GM12891 (cell line): Measurements from ENCODE around the gene ARPC2.

Source experiments
- PAX5 ChIP-seq: IDR thresholded peaks from 2 replicates; pipeline ENCODE4 v1.6.1; 2011; ENCODE audit warnings: low read length, moderate library complexity, mild to moderate bottlenecking; ENCODE audit not compliant: insufficient read depth, severe bottlenecking
- POLR2A ChIP-seq: IDR thresholded peaks from 2 replicates; pipeline ENCODE4 v1.6.1; 2011; ENCODE audit warnings: low read depth, low read length, control low read depth
- POLR2AphosphoS5 ChIP-seq: IDR thresholded peaks from 2 replicates; pipeline ENCODE4 v1.6.1; 2011; ENCODE audit warnings: low read depth, low read length, control low read depth
- POU2F2 ChIP-seq: IDR thresholded peaks from 2 replicates; pipeline ENCODE4 v1.6.1; 2011; ENCODE audit warnings: low read depth, mild to moderate bottlenecking, control low read depth, low read length, moderate library complexity

GRCh38 chr2:218202266-218202665 is 14.7 kb upstream of the ARPC2 start:
- TF ChIP-seq POLR2AphosphoS5, result no peak
- no peak for TF ChIP-seq POLR2A
- TF ChIP-seq POU2F2, result no peak
- no peak for TF ChIP-seq PAX5
